GM10248 (cell line): ENCODE data around the gene SPEM2.

Experiments
- CTCF ChIA-PET: fragments of 300-600 bp; sonication (Branson Sonifier 250); formaldehyde crosslinking; extraction: SDS; loops from one replicate; lab custom pipeline; 2021; ENCODE audit warnings: antibody characterized with exemption; lab: Yijun Ruan, JAX
- POLR2A ChIA-PET: fragments of 350-650 bp; sonication (Branson Sonifier 250); formaldehyde crosslinking; extraction: SDS; loops from one replicate; lab custom pipeline; 2020; ENCODE audit warnings: antibody characterized with exemption; lab: Yijun Ruan, JAX
- DNase-seq: peaks from one replicate; pipeline ENCODE4 v3.0.0; 2012; ENCODE audit errors: extremely low spot score
- CTCF ChIP-seq: IDR thresholded peaks from 2 replicates; pipeline ENCODE4 v1.5.1; 2012; ENCODE audit warnings: mild to moderate bottlenecking, low read depth; ENCODE audit errors: extremely low read depth, missing control alignments, control extremely low read depth

Gene SPEM2

GRCh38 chr17:7425316-7425715 lies at the start of gene SPEM2:
TSS of gene SPEM2 (plus strand) at chr17:7425616. CDS start at chr17:7425689, 73 bp downstream.
- no peak for TF ChIP-seq CTCF
- DNase-seq: no peak
- POLR2A ChIA-PET: interaction anchor here (0.6 to 1.1 kb wide), 2 partner anchors 59 to 236 kb away, joined by 4 read pairs; partner anchors contain the start of gene POLR2A
- CTCF ChIA-PET: interaction anchor here (1.1 to 4.1 kb wide), 4 partner anchors 11 to 135 kb away, joined by 3 to 19 read pairs (median 4); partner anchors contain the start of genes FGF11 and TMEM102

GRCh38 chr17:7379134-7379533 lies 46.3 kb upstream of the SPEM2 start:
- no peak for TF ChIP-seq CTCF
- CTCF ChIA-PET: no interaction called here
- DNase-seq: no peak
- POLR2A ChIA-PET: no interaction called here

DNA sequence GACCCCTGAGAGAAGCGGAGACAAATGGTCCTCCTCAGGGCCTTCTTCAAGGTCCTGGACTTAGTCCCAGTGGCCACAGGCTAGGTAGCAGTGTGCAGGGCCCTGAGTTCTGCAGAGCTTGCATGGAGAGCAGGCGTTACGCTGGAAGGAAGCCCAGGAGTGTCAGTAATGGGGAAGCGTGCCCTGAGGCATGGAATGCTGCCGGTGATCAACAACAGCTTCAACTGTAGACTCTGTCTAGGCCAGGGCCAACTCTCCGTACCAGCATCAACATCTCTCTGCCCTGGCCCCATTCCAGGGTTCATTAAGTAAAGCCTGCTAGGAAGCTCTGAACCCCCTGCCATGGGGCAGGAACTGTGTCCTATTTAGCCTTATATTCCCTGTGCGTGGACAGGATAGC lies 45.1 kb upstream of the SPEM2 start:
- DNase-seq: no peak
- no peak for TF ChIP-seq CTCF
- ChIA-PET POLR2A (interaction anchor here (0.6 kb wide), 1 partner anchor 108 kb away, joined by 3 read pairs; no protein-coding TSS in a partner anchor), CTCF (no interaction called here)

GRCh38 chr17:7380855-7381683 lies 44.3 kb upstream of the SPEM2 start, which contains the start of gene TNK1:
TSS of gene TNK1 (plus strand) at chr17:7381089. CDS start at chr17:7382927, 1,838 bp downstream.
- no peak for TF ChIP-seq CTCF
- CTCF ChIA-PET: no interaction called here
- DNase-seq: no peak
- POLR2A ChIA-PET: interaction anchor here (0.6 to 0.7 kb wide), 2 partner anchors 27 to 269 kb away, joined by 3 read pairs; no protein-coding TSS in a partner anchor

DNA sequence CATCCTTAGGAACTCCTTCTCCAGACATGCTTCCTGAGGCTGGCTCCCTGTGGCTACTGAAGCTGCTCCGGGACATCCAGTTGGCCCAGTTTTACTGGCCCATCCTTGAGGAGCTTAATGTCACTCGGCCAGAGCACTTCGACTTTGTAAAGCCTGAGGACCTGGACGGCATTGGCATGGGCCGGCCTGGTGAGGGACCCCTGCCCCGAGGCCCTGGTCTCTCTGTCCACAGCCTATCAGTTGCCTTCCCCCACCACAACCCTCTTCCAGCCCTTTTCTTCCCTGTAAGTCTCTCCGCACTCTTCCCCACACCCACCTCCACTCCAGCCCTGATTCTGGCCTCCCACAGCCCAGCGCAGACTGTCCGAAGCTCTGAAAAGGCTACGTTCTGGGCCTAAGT lies 42.5 kb upstream of the SPEM2 start:
- DNase-seq: no peak
- ChIA-PET CTCF (interaction anchor here (0.8 to 1.1 kb wide), 2 partner anchors 28 to 178 kb away, joined by 4 to 6 read pairs; partner anchors contain the start of gene TMEM95), POLR2A (no interaction called here)
- no peak for TF ChIP-seq CTCF

DNA sequence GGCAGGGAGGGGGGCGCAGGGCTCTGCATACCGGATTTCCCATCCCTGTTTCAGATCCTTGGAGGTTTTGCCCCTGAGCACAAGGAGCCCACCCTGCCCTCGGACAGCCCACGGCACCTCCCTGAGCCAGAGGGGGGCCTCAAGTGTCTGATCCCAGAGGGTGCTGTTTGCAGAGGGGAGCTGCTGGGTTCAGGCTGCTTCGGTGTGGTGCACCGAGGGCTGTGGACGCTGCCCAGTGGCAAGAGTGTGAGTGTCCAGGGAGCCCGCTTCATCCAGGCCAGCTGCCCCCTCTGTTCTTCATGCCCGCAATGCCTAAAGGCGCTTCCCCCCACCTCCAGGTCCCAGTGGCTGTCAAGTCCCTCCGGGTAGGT lies 42.1 kb upstream of the SPEM2 start:
- no peak for TF ChIP-seq CTCF
- POLR2A ChIA-PET: no interaction called here
- no peak for DNase-seq
- CTCF ChIA-PET: interaction anchor here (0.8 to 1.1 kb wide), 2 partner anchors 28 to 177 kb away, joined by 4 to 6 read pairs; partner anchors contain the start of gene TMEM95
